Spleen (tissue), 13 donors: ENCODE measurements around the gene PCDHB15. TPM values are rescaled to one million over a fixed set of nuclear protein-coding genes. Genes with fewer than 3 reads are reported as not detected.
"Not testable (repeated sequence)": the region's sequence is repeated elsewhere in the genome, so short reads cannot be mapped to it uniquely, and the experiment has no call there.

ENCODE experiments used
- DNase-seq: peaks from one replicate; pipeline ENCODE4 v3.0.0-alpha.2; 2020
- H3K27ac ChIP-seq, 8 donors: fragments of 200-600 bp; sonication (generic) in 7 of 8; 1 replicate in 4 of 8; 2 replicates in 4 of 8; pipeline versions ENCODE4 v1.5.0 to v1.8.0; 2016 to 2021; ENCODE audit warnings: inconsistent platforms in 4 of 8, mild to moderate bottlenecking in 4 of 8, moderate library complexity in 1 of 8
- H3K27me3 ChIP-seq, 7 donors: fragments of 200-600 bp; sonication (generic) in 6 of 7; replicated peaks in 1 of 7; 1 replicate in 4 of 7; 2 replicates in 3 of 7; pipeline versions ENCODE4 v1.5.0 to v1.8.0; 2016 to 2021; ENCODE audit warnings: inconsistent platforms in 3 of 7, mild to moderate bottlenecking in 1 of 7
- H3K36me3 ChIP-seq, 6 donors: fragments of 200-600 bp; sonication (generic) in 5 of 6; 1 replicate in 4 of 6; 2 replicates in 2 of 6; pipeline versions ENCODE4 v1.5.0 to v1.8.0; 2016 to 2021; ENCODE audit warnings: inconsistent platforms in 2 of 6
- H3K4me1 ChIP-seq, 6 donors: fragments of 200-600 bp; sonication (generic) in 5 of 6; 1 replicate in 3 of 6; 2 replicates in 3 of 6; pipeline versions ENCODE4 v1.5.0 to v1.8.0; 2016 to 2021; ENCODE audit warnings: inconsistent platforms in 3 of 6
- H3K4me3 ChIP-seq, 8 donors: fragments of 200-600 bp; sonication (generic) in 7 of 8; 1 replicate in 4 of 8; 2 replicates in 4 of 8; pipeline versions ENCODE4 v1.5.0 to v1.8.0; 2016 to 2021; ENCODE audit warnings: inconsistent platforms in 4 of 8, mild to moderate bottlenecking in 4 of 8, moderate library complexity in 2 of 8
- H3K9me3 ChIP-seq, 8 donors: fragments of 200-600 bp; sonication (generic) in 7 of 8; 1 replicate in 4 of 8; 2 replicates in 4 of 8; pipeline versions ENCODE4 v1.5.0 to v1.8.0; 2016 to 2021; ENCODE audit warnings: inconsistent platforms in 4 of 8
- POLR2A ChIP-seq, 3 donors: fragments of 450-650 bp; IDR thresholded peaks; one replicate each; pipeline ENCODE4 v1.5.1; 2017; ENCODE audit warnings: antibody characterized with exemption in 3 of 3, mild to moderate bottlenecking in 1 of 3
- POLR2AphosphoS5 ChIP-seq, 3 donors: sonication (generic); formaldehyde crosslinking; IDR thresholded peaks; one replicate each; pipeline ENCODE4 v1.5.1; 2017; ENCODE audit warnings: antibody characterized with exemption in 3 of 3
- WGBS, 5 donors: extraction: QIAGEN DNeasy Blood & Tissue Kit in 3 of 5; methylation state at CpG; one replicate each; pipeline versions ENCODE4 v1.1.5 to v1.1.7; 2013 to 2018; 5-methylcytosine and 5-hydroxymethylcytosine counted together
- intact Hi-C: fragments of 100-400 bp; cut with DNase I; formaldehyde crosslinking; loops from one replicate; pipeline ENCODE4 v1.15.0; 2023; ENCODE audit warnings: low total_unique reads
- long read RNA-seq, 2 donors: transcript quantifications; one replicate each; lab custom pipeline, GENCODE V29; 2026
- polyA plus RNA-seq, 3 donors: library from polyadenylated mRNA; stranded (reverse); fragments of 200-250 nt; gene quantifications; one replicate each; pipeline ENCODE4 v1.2.1, GENCODE V29; 2013
- total RNA-seq, 7 donors: library from RNA; depleted of rRNA in 3 of 7; stranded (reverse); fragments of >200 nt in 3 of 7; fragmentation: NEBNext Ultra II Directional in 4 of 7; extraction: Animal tissue kit (Norgen Biotek cat#: 25700) in 4 of 7; gene quantifications; one replicate each; pipeline versions ENCODE4 v1.1.0 to v1.2.1, GENCODE V29; 2016 to 2021
- TF ChIP-seq, protein P1 (sequence below), 11 experiments: fragments of 200-600 bp in 7 of 11; fragments of 450-650 bp in 4 of 11; sonication (generic) in 4 of 11; IDR thresholded peaks in 8 of 11; conservative IDR thresholded peaks in 3 of 11; 1 replicate in 7 of 11; 2 replicates in 4 of 11; pipeline versions ENCODE4 v1.4.0 to v1.8.0; 2016 to 2021; ENCODE audit warnings: antibody characterized with exemption in 11 of 11, inconsistent platforms in 4 of 11, mild to moderate bottlenecking in 1 of 11
- donor health status: healthy with polysubstance abuse.
- donor health status: DM: no; HTN: no; CAD: no; lungs with moderate emphysema.
- donor health status: DM: no; HTN: no; CAD: no.
- donor health status: Bipolar disorder and iron deficiency.
- donor health status: healthy.
- donor health status: DM: no; HTN: no; CAD: no.
- donor health status: DM: yes; HTN: yes; CAD: no.

The PCDHB15 gene
- total RNA-seq = 1 to 10 TPM; 1.7 to 5.6 (median 3.8) TPM
- polyA plus RNA-seq = 1 to 10 TPM in 1 of 3 donors, under 1 TPM in 2; 0.42 to 1.1 (median 0.72) TPM
- long read RNA-seq, donor 1, full-length matches to known transcripts = 3 of 3 reads
- long read RNA-seq, donor 1, partial matches to known transcripts = 0 of 3 reads
- long read RNA-seq, donor 1, other reads (novel, unspliced or antisense) = 0 of 3 reads
- long read RNA-seq, donor 2, full-length matches to known transcripts = 4 of 4 reads
- long read RNA-seq, donor 2, partial matches to known transcripts = 0 of 4 reads
- long read RNA-seq, donor 2, other reads (novel, unspliced or antisense) = 0 of 4 reads

DNA sequence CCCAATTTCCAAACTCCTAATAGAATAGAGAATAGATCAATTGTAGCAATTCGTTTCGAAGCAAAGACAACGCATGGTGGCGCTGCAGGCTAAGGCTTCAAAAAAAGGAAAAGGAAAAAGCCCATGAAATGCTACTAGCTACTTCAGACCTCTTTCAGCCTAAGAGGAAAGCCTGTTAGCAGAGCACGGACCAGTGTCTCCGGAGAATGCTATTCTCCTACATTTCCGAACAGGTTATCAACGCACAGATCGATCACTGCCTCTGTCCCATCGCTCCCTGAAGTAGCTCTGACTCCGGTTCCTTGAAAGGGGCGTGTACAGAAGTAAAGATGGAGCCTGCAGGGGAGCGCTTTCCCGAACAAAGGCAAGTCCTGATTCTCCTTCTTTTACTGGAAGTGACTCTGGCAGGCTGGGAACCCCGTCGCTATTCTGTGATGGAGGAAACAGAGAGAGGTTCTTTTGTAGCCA, at the start of gene PCDHB15:
Gene PCDHB15 (plus strand): TSS at position 146 of the 468 bp plus-strand sequence. CDS start 184 bp downstream, at position 330.
- H3K4me1 ChIP-seq = no peaks in the 10 kb centered on the region
- H3K27me3 ChIP-seq = peaks cover 0 to 47% (median 0%) of the 10 kb centered on the region in 7 donors
- peaks cover 5 to 100% (median 100%) of the 10 kb centered on the region in 8 donors for H3K9me3 ChIP-seq
- peak within 1 kb of the TSS in 4 of 8 donors; percentile 1 to 50 (median 16) for H3K4me3 ChIP-seq
- TF ChIP-seq POLR2A (IDR thresholded peaks at IDR 0.05) (no peak), POLR2AphosphoS5 (IDR thresholded peaks at IDR 0.05) (no peak)
- TF ChIP-seq, protein P1, sequence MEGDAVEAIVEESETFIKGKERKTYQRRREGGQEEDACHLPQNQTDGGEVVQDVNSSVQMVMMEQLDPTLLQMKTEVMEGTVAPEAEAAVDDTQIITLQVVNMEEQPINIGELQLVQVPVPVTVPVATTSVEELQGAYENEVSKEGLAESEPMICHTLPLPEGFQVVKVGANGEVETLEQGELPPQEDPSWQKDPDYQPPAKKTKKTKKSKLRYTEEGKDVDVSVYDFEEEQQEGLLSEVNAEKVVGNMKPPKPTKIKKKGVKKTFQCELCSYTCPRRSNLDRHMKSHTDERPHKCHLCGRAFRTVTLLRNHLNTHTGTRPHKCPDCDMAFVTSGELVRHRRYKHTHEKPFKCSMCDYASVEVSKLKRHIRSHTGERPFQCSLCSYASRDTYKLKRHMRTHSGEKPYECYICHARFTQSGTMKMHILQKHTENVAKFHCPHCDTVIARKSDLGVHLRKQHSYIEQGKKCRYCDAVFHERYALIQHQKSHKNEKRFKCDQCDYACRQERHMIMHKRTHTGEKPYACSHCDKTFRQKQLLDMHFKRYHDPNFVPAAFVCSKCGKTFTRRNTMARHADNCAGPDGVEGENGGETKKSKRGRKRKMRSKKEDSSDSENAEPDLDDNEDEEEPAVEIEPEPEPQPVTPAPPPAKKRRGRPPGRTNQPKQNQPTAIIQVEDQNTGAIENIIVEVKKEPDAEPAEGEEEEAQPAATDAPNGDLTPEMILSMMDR (IDR thresholded peaks at IDR 0.05 in 8 of 11, conservative IDR thresholded peaks at IDR 0.05 in 3 of 11) = peak in 1 of 11 experiments; percentile 24
- WGBS, 5 donors = 10 to 19% (median 14%) methylated on average over 16 of the region's 16 CpGs
- intact Hi-C loops = no loop called here
- peaks cover 0 to 3% (median 0%) of the 10 kb centered on the region in 6 donors for H3K36me3 ChIP-seq
- no peak within 1 kb of the TSS for H3K27ac ChIP-seq
- no peak for DNase-seq

GRCh38 chr5:141196363-141196762, 48.8 kb upstream of the PCDHB15 start:
- Histone ChIP-seq H3K4me1 (no peaks in the 10 kb centered on the region), H3K36me3 (no peaks in the 10 kb centered on the region), H3K27me3 (peaks cover 0 to 59% (median 0%) of the 10 kb centered on the region in 7 donors), H3K27ac (no peak overlapping the region), H3K4me3 (no peak overlapping the region), H3K9me3 (peaks cover 0 to 93% (median 78%) of the 10 kb centered on the region in 8 donors)
- WGBS, 5 donors = 29 to 48% (median 42%) methylated on average over 3 of the region's 3 CpGs
- TF ChIP-seq, protein P1 (IDR thresholded peaks at IDR 0.05 in 8 of 11, conservative IDR thresholded peaks at IDR 0.05 in 3 of 11) = no peak
- TF ChIP-seq POLR2A (IDR thresholded peaks at IDR 0.05) = no peak
- TF ChIP-seq POLR2AphosphoS5 (IDR thresholded peaks at IDR 0.05) = no peak
- DNase-seq = no peak
- intact Hi-C loops = no loop called here

GRCh38 chr5:141199359-141200235, 45.6 kb upstream of the PCDHB15 start, which contains the start of gene PCDHB11:
TSS of gene PCDHB11 (plus strand) at chr5:141199627. CDS start at chr5:141199775, 148 bp downstream.
- DNase-seq = no peak
- peaks cover 0 to 63% (median 0%) of the 10 kb centered on the region in 7 donors for H3K27me3 ChIP-seq
- no peak for TF ChIP-seq POLR2A (IDR thresholded peaks at IDR 0.05)
- no peak for TF ChIP-seq POLR2AphosphoS5 (IDR thresholded peaks at IDR 0.05)
- TF ChIP-seq, protein P1 (IDR thresholded peaks at IDR 0.05 in 8 of 11, conservative IDR thresholded peaks at IDR 0.05 in 3 of 11) = no peak
- peaks cover 0 to 95% (median 85%) of the 10 kb centered on the region in 8 donors for H3K9me3 ChIP-seq
- intact Hi-C loops = no loop called here
- peak within 1 kb of the TSS in 1 of 8 donors; percentile 3 for H3K4me3 ChIP-seq
- no peaks in the 10 kb centered on the region for H3K36me3 ChIP-seq
- WGBS, 5 donors = 29 to 45% (median 38%) methylated on average over 21 of the region's 21 CpGs
- no peak within 1 kb of the TSS for H3K27ac ChIP-seq
- no peaks in the 10 kb centered on the region for H3K4me1 ChIP-seq

DNA sequence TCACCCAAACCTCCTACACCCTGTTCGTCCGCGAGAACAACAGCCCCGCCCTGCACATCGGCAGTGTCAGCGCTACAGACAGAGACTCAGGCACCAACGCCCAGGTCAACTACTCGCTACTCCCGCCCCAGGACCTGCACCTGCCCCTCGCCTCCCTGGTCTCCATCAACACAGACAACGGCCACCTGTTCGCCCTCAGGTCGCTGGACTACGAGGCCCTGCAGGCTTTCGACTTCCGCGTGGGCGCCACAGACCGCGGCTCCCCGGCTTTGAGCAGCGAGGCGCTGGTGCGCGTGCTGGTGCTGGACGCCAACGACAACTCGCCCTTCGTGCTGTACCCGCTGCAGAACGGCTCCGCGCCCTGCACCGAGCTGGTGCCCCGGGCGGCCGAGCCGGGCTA, 44.1 kb upstream of the PCDHB15 start:
- H3K4me3 ChIP-seq, H3K36me3 ChIP-seq, H3K27ac ChIP-seq, H3K4me1 ChIP-seq, DNase-seq, intact Hi-C loops: not testable (repeated sequence)
- 31 to 43% (median 42%) methylated on average over 7 to 29 of the region's 38 CpGs for WGBS, 5 donors
- peaks cover 0 to 94% (median 71%) of the 10 kb centered on the region in 8 donors for H3K9me3 ChIP-seq
- peaks cover 0 to 61% (median 0%) of the 10 kb centered on the region in 7 donors for H3K27me3 ChIP-seq

GRCh38 chr5:141201646-141202045, 43.5 kb upstream of the PCDHB15 start:
- Histone ChIP-seq H3K9me3 (peaks cover 0 to 94% (median 66%) of the 10 kb centered on the region in 8 donors), H3K27me3 (peaks cover 0 to 66% (median 0%) of the 10 kb centered on the region in 7 donors)
- H3K4me3 ChIP-seq, H3K36me3 ChIP-seq, H3K27ac ChIP-seq, H3K4me1 ChIP-seq, intact Hi-C loops, DNase-seq: not testable (repeated sequence)
- 32 to 37% (median 35%) methylated on average over 8 to 31 of the region's 35 CpGs for WGBS, 5 donors
